HG03045 (cell line): ENCODE data around the gene ANO1.

Experiments
- ATAC-seq: cut with Tn5 transposase; IDR thresholded peaks from one replicate; pipeline ENCODE4 v1.9.1; 2021; ENCODE audit warnings: mild to moderate bottlenecking, moderate library complexity; ENCODE audit not compliant: unreplicated experiment

ANO1 gene

GRCh38 chr11:70092959-70093715 is 15.0 kb downstream of the ANO1 start:
- ATAC-seq: no peak

GRCh38 chr11:70095541-70096252 is 17.6 kb downstream of the ANO1 start:
- ATAC-seq: no peak

GRCh38 chr11:70097783-70098563 is 19.9 kb downstream of the ANO1 start:
- ATAC-seq: no peak

GRCh38 chr11:70098936-70099335 is 20.8 kb downstream of the ANO1 start:
- ATAC-seq: no peak

- ATAC-seq: no peak
Measured at GRCh38 chr11:70099578-70100279, 21.6 kb downstream of the ANO1 start.

GRCh38 chr11:70100280-70100603 is 22.1 kb downstream of the ANO1 start:
- no peak for ATAC-seq

GRCh38 chr11:70100791-70101190 is 22.7 kb downstream of the ANO1 start:
- no peak for ATAC-seq

- ATAC-seq: no peak
Measured at GRCh38 chr11:70103256-70103975, 25.3 kb downstream of the ANO1 start.

- ATAC-seq: no peak
Measured at GRCh38 chr11:70104419-70104818, 26.3 kb downstream of the ANO1 start.

GRCh38 chr11:70104961-70105360 is 26.8 kb downstream of the ANO1 start:
- no peak for ATAC-seq

- no peak for ATAC-seq
Measured at GRCh38 chr11:70105369-70105754, 27.2 kb downstream of the ANO1 start.

- no peak for ATAC-seq
Measured at GRCh38 chr11:70105755-70106571, 27.8 kb downstream of the ANO1 start.

- no peak for ATAC-seq
Measured at GRCh38 chr11:70106757-70107156, 28.6 kb downstream of the ANO1 start.

GRCh38 chr11:70107191-70107590 is 29.1 kb downstream of the ANO1 start:
- no peak for ATAC-seq

GRCh38 chr11:70107756-70108155 is 29.6 kb downstream of the ANO1 start:
- no peak for ATAC-seq

GRCh38 chr11:70108250-70108649 is 30.1 kb downstream of the ANO1 start:
- ATAC-seq: no peak

- ATAC-seq: no peak
Measured at GRCh38 chr11:70109006-70109405, 30.9 kb downstream of the ANO1 start.

GRCh38 chr11:70109903-70110302 is 31.8 kb downstream of the ANO1 start:
- ATAC-seq: no peak

GRCh38 chr11:70110538-70111055 is 32.5 kb downstream of the ANO1 start:
- no peak for ATAC-seq
